Inflammatory macrophage treated with lipopolysaccharide for 1 hour (primary cell): ENCODE measurements around the gene GTF2H4.
"Not testable (repeated sequence)": the region's sequence is repeated elsewhere in the genome, so short reads cannot be mapped to it uniquely, and the experiment has no call there.

Experiments
- DNase-seq, 2 donors: peaks; one replicate each; pipeline ENCODE4 v3.0.0-alpha.2; 2020 to 2022

GTF2H4 gene

GRCh38 chr6:30907758-30908591, at the start of gene GTF2H4:
Gene GTF2H4 (plus strand): TSS chr6:30908207.
- DNase-seq, result peak; percentile 97 to 99

GRCh38 chr6:30859726-30860125, 48.3 kb upstream of the GTF2H4 start:
- not testable (repeated sequence) for DNase-seq

GRCh38 chr6:30861257-30862048, 46.6 kb upstream of the GTF2H4 start:
- DNase-seq, result peak in 1 of 2 donors; percentile 49

- DNase-seq, result no peak
These were observed 45.7 kb upstream of the GTF2H4 start for GRCh38 chr6:30862156-30862875.

- DNase-seq, result no peak
These were observed 43.7 kb upstream of the GTF2H4 start for GRCh38 chr6:30864325-30864724.

GRCh38 chr6:30869241-30869749, 38.7 kb upstream of the GTF2H4 start:
- DNase-seq, result not testable (repeated sequence)

GRCh38 chr6:30870546-30870945, 37.5 kb upstream of the GTF2H4 start:
- DNase-seq, result no peak

GRCh38 chr6:30871592-30872183, 36.3 kb upstream of the GTF2H4 start:
- no peak for DNase-seq

- DNase-seq, result no peak
These were observed 34.8 kb upstream of the GTF2H4 start for GRCh38 chr6:30873137-30873640.

GRCh38 chr6:30873795-30874194, 34.2 kb upstream of the GTF2H4 start:
- DNase-seq, result not testable (repeated sequence)

GRCh38 chr6:30875244-30876038, 32.6 kb upstream of the GTF2H4 start:
- DNase-seq, result no peak

- DNase-seq, result no peak
These were observed 31.8 kb upstream of the GTF2H4 start for GRCh38 chr6:30876039-30876730.

- peak; percentile 76 to 91 for DNase-seq
These were observed 30.4 kb upstream of the GTF2H4 start for GRCh38 chr6:30877419-30878262.

GRCh38 chr6:30879684-30880427, 28.2 kb upstream of the GTF2H4 start:
- no peak for DNase-seq

- DNase-seq, result no peak
These were observed 27.2 kb upstream of the GTF2H4 start for GRCh38 chr6:30880698-30881252.

GRCh38 chr6:30881392-30882203, 26.4 kb upstream of the GTF2H4 start:
- no peak for DNase-seq

GRCh38 chr6:30882204-30882758, 25.7 kb upstream of the GTF2H4 start:
- no peak for DNase-seq
